HepG2 (cell line): ENCODE data around the gene AHCYL2. TPM values are rescaled to one million over a fixed set of nuclear protein-coding genes. Genes with fewer than 3 reads are reported as not detected.

ENCODE experiments used
- ATAC-seq: fragments of 200-7000 bp; cut with Tn5 transposase; 3 replicates; pipeline ENCODE4 v1.9.1; 2020; ENCODE audit warnings: mild to moderate bottlenecking, moderate library complexity
- BruUV-seq: library from RNA; stranded (reverse); fragments of 400-500 nt; replicated peaks from 2 replicates; lab custom pipeline; 2021; lab: Mats Ljungman, UMichigan
- CTCF ChIA-PET: fragments of 300-600 bp; formaldehyde crosslinking; extraction: SDS; loops from one replicate; lab custom pipeline; 2021; ENCODE audit warnings: low total read pairs, inconsistent platforms, low intra/inter-chr PET ratio; lab: Yijun Ruan, JAX
- POLR2A ChIA-PET: fragments of 350-600 bp; sonication (Branson Sonifier 250); formaldehyde crosslinking; loops from one replicate; lab custom pipeline; 2020; ENCODE audit warnings: antibody characterized with exemption, inconsistent platforms; lab: Yijun Ruan, JAX
- DNase-seq: peaks from one replicate; pipeline ENCODE4 v3.0.0-alpha.2; 2015; ENCODE audit warnings: low spot score
- FAIRE-seq: peaks from 3 replicates; lab custom pipeline; 2011; peaks lifted over from hg19 to GRCh38; lab: Jason Lieb, UNC
- H2AFZ ChIP-seq: one replicate; pipeline ENCODE4 v1.6.1; 2011; ENCODE audit warnings: low read length, inconsistent platforms
- H3K27ac ChIP-seq: fragments of 300-600 bp; 3 replicates; pipeline ENCODE4 v1.8.0; 2011; ENCODE audit warnings: mixed run types, mild to moderate bottlenecking, mixed read lengths, low read length, inconsistent platforms; ENCODE audit not compliant: insufficient read depth; ENCODE audit errors: extremely low read length
- H3K27me3 ChIP-seq, 2 experiments: fragments of 200-600 bp in 1 of 2; 2 replicates in 1 of 2; 3 replicates in 1 of 2; pipeline versions ENCODE4 v1.6.0 to v1.8.0; 2011; ENCODE audit warnings: low read length in 2 of 2, mild to moderate bottlenecking in 2 of 2, moderate library complexity in 2 of 2, inconsistent platforms in 1 of 2; ENCODE audit not compliant: insufficient read depth in 2 of 2, control insufficient read depth in 1 of 2
- H3K36me3 ChIP-seq, 2 experiments: fragments of 200-600 bp in 1 of 2; replicated peaks in 1 of 2; 2 replicates in 1 of 2; 3 replicates in 1 of 2; pipeline versions ENCODE4 v1.5.1 to v1.8.0; 2011; ENCODE audit warnings: low read length in 2 of 2, inconsistent platforms in 1 of 2; ENCODE audit not compliant: insufficient read depth in 2 of 2, control insufficient read depth in 1 of 2
- H3K4me1 ChIP-seq: 2 replicates; pipeline ENCODE4 v1.5.1; 2012; ENCODE audit warnings: low read length, inconsistent platforms; ENCODE audit not compliant: insufficient read depth
- H3K4me2 ChIP-seq: 2 replicates; pipeline ENCODE4 v1.6.0; 2011; ENCODE audit warnings: low read depth, low read length, inconsistent platforms
- H3K4me3 ChIP-seq, 3 experiments: fragments of 200-600 bp in 1 of 3; sonication (generic), shearing (Covaris generic) in 1 of 3; replicated peaks in 1 of 3; 2 replicates each; pipeline ENCODE4 v1.5.1; 2011 to 2016; ENCODE audit warnings: low read length in 3 of 3, inconsistent platforms in 2 of 3, low read depth in 2 of 3, mild to moderate bottlenecking in 2 of 3, control low read depth in 1 of 3, mixed read lengths in 1 of 3; ENCODE audit not compliant: insufficient read depth in 1 of 3
- H3K79me2 ChIP-seq: one replicate; pipeline ENCODE4 v1.6.1; 2011; ENCODE audit warnings: low read length, inconsistent platforms; ENCODE audit not compliant: insufficient read depth
- H3K9ac ChIP-seq: 2 replicates; pipeline ENCODE4 v1.6.0; 2011; ENCODE audit warnings: mild to moderate bottlenecking, low read depth, low read length, inconsistent platforms; ENCODE audit not compliant: insufficient read depth
- H3K9me3 ChIP-seq: 2 replicates; pipeline ENCODE4 v1.5.1; 2012; ENCODE audit warnings: mild to moderate bottlenecking, low read length
- H4K20me1 ChIP-seq: 2 replicates; pipeline ENCODE4 v1.6.0; 2011; ENCODE audit warnings: inconsistent platforms, mild to moderate bottlenecking, low read length, moderate library complexity; ENCODE audit not compliant: insufficient read depth
- AHR ChIP-seq: IDR thresholded peaks from 2 replicates; pipeline ENCODE4 v1.6.1; 2018; ENCODE audit warnings: missing genetic modification reagents, missing compliant biosample characterization
- ARNTL ChIP-seq: sonication (generic); formaldehyde crosslinking; IDR thresholded peaks from 2 replicates; pipeline ENCODE4 v1.4.0; 2020; ENCODE audit warnings: mild to moderate bottlenecking, missing genetic modification reagents
- ATF4 ChIP-seq, 2 experiments: fragments of 450-650 bp in 1 of 2; sonication (generic) in 1 of 2; formaldehyde crosslinking; IDR thresholded peaks; 2 replicates each; pipeline versions ENCODE4 v1.5.0 to v1.8.0; 2020 to 2022; ENCODE audit warnings: mild to moderate bottlenecking in 1 of 2, missing genetic modification reagents in 1 of 2
- HMGA1 ChIP-seq: sonication (generic); formaldehyde crosslinking; conservative IDR thresholded peaks from 2 replicates; pipeline ENCODE4 v1.4.0; 2020; ENCODE audit warnings: missing genetic modification reagents
- KDM5A ChIP-seq: fragments of 200-600 bp; sonication (generic); IDR thresholded peaks from 2 replicates; pipeline ENCODE4 v1.7.0; 2018; ENCODE audit warnings: antibody characterized with exemption, mild to moderate bottlenecking, low read length, borderline replicate concordance
- MTERF4 ChIP-seq: sonication (generic); formaldehyde crosslinking; IDR thresholded peaks from 2 replicates; pipeline ENCODE4 v1.8.0; 2023; ENCODE audit warnings: mild to moderate bottlenecking, missing genetic modification reagents
- MYPOP ChIP-seq: sonication (generic); formaldehyde crosslinking; IDR thresholded peaks from 2 replicates; pipeline ENCODE4 v1.8.1; 2023; ENCODE audit warnings: mild to moderate bottlenecking, moderate library complexity, missing genetic modification reagents
- RARG ChIP-seq: sonication (generic); formaldehyde crosslinking; IDR thresholded peaks from 2 replicates; pipeline ENCODE4 v1.4.0; 2020; ENCODE audit warnings: low read depth, mild to moderate bottlenecking, missing genetic modification reagents
- SOX13 ChIP-seq, 3 experiments: fragments of 450-650 bp in 1 of 3; sonication (generic) in 1 of 3; formaldehyde crosslinking in 1 of 3; IDR thresholded peaks in 2 of 3; conservative IDR thresholded peaks in 1 of 3; 2 replicates each; pipeline versions ENCODE4 v1.5.0 to v1.6.1; 2016 to 2020; ENCODE audit warnings: antibody characterized with exemption in 1 of 3, mild to moderate bottlenecking in 1 of 3, missing compliant biosample characterization in 1 of 3, missing genetic modification reagents in 1 of 3, moderate library complexity in 1 of 3
- ZBTB21 ChIP-seq: sonication (generic); formaldehyde crosslinking; IDR thresholded peaks from 2 replicates; pipeline ENCODE4 v1.4.0; 2020; ENCODE audit warnings: missing genetic modification reagents
- ZNF264 ChIP-seq: sonication (generic); formaldehyde crosslinking; IDR thresholded peaks from 2 replicates; pipeline ENCODE4 v1.4.0; 2020; ENCODE audit warnings: missing genetic modification reagents
- ZNF383 ChIP-seq: sonication (generic); formaldehyde crosslinking; IDR thresholded peaks from 2 replicates; pipeline ENCODE4 v1.4.0; 2020; ENCODE audit warnings: missing genetic modification reagents, mild to moderate bottlenecking, borderline replicate concordance
- ZNF720 ChIP-seq: sonication (generic); formaldehyde crosslinking; IDR thresholded peaks from 2 replicates; pipeline ENCODE4 v1.4.0; 2020; ENCODE audit warnings: missing genetic modification reagents
- ZSCAN29 ChIP-seq: sonication (generic); formaldehyde crosslinking; conservative IDR thresholded peaks from 2 replicates; pipeline ENCODE4 v1.4.0; 2020; ENCODE audit warnings: mild to moderate bottlenecking, missing genetic modification reagents
- WGBS: methylation state at CpG from one replicate; pipeline ENCODE4 v1.1.6; 2017; ENCODE audit warnings: low lambda C conversion rate; 5-methylcytosine and 5-hydroxymethylcytosine counted together
- in situ Hi-C: cut with HindIII; loops from 2 replicates; pipeline ENCODE4 v1.10.0; 2017; ENCODE audit warnings: low pct_unique_long_range_greater_than_20kb; ENCODE audit not compliant: extremely low pct_ligation_motif_present
- intact Hi-C: fragments of 100-400 bp; cut with micrococcal nuclease; formaldehyde crosslinking; loops from one replicate; pipeline ENCODE4 v1.10.0; 2022; ENCODE audit not compliant: unreplicated experiment
- polyA plus RNA-seq, 8 experiments: library from polyadenylated mRNA; depleted of rRNA in 3 of 8; stranded (reverse) in 7 of 8; unstranded in 1 of 8; fragments of >200 nt; fragmentation: Illumina TruSeq in 4 of 8; extraction: Trizol in 4 of 8; gene quantifications; 2 replicates each; pipeline versions ENCODE4 v1.2.1 to v1.2.3, GENCODE V29; 2011 to 2016; ENCODE audit warnings: low read depth in 4 of 8, missing spikeins in 1 of 8, mixed read lengths in 1 of 8; ENCODE audit not compliant: insufficient read depth in 1 of 8
- total RNA-seq, 5 experiments: library from RNA; depleted of rRNA; stranded (reverse); fragments of >200 nt; fragmentation: Illumina TruSeq; extraction: Trizol; gene quantifications; 2 replicates each; pipeline ENCODE4 v1.2.3, GENCODE V29; 2016; ENCODE audit warnings: low read depth in 1 of 5

Gene AHCYL2
- total and polyA plus RNA-seq, 2 of the 13 experiments (the other 11 are each of a cell fraction or from before 2014, with no cell fraction given): 9.5 to 14.7 TPM

GRCh38 chr7:129244220-129244619 is 19.4 kb downstream of the AHCYL2 start (continued):
- 0 out of 2 replicates have a peak, but pooled peaks have one; percentile 84 for TF ChIP-seq ZNF264 (CRISPR knock-in tag)
- TF ChIP-seq ZSCAN29: no peak
- no peak for TF ChIP-seq KDM5A
- TF ChIP-seq, all 625 proteins: peak for 2

- Histone ChIP-seq H3K36me3 (no peaks in the 10 kb centered on the region), H3K4me2 (no peak overlapping the region), H3K9me3 (0 out of 2 replicates have a peak, but pooled peaks cover 6% of the 10 kb centered on the region), H3K9ac (no peak overlapping the region), H3K4me1 (0 out of 2 replicates have a peak, but pooled peaks cover 7% of the 10 kb centered on the region), H3K27me3 (no peaks in the 10 kb centered on the region), H3K4me3 (no peak overlapping the region), H2AFZ (no peak overlapping the region), H3K27ac (no peak overlapping the region), H3K79me2 (peaks cover 4% of the 10 kb centered on the region), H4K20me1 (no peaks in the 10 kb centered on the region)
- intact Hi-C loops: no loop called here
- 74% methylated on average over 3 of the region's 3 CpGs for WGBS
- in situ Hi-C loops: no loop called here
- FAIRE-seq: no peak
- DNase-seq: no peak
- ATAC-seq: no peak
- ChIA-PET POLR2A (no interaction called here), CTCF (no interaction called here)
- no peak for TF ChIP-seq SOX13 (IDR thresholded peaks at IDR 0.05)
- TF ChIP-seq SOX13 (CRISPR knock-in tag; conservative IDR thresholded peaks at IDR 0.05 in 1 of 2, IDR thresholded peaks at IDR 0.05 in 1 of 2): no peak
- TF ChIP-seq ATF4 (CRISPR knock-in tag; IDR thresholded peaks at IDR 0.05): no peak
- TF ChIP-seq HMGA1: no peak
- TF ChIP-seq RARG (CRISPR knock-in tag): no peak
- TF ChIP-seq AHR (CRISPR knock-in tag): no peak
- TF ChIP-seq ZNF720: no peak
- no peak for TF ChIP-seq MTERF4 (CRISPR knock-in tag)
- no peak for TF ChIP-seq ZBTB21
- no peak for TF ChIP-seq ZNF383 (CRISPR knock-in tag)
- no peak for TF ChIP-seq ARNTL
- TF ChIP-seq MYPOP (CRISPR knock-in tag): no peak
- BruUV-seq: no TSS peak
These were observed 20.7 kb downstream of the AHCYL2 start for GRCh38 chr7:129245533-129245932.
